ENCODE results near the gene AGPAT3. TPM values are rescaled to one million over a fixed set of nuclear protein-coding genes. Genes with fewer than 3 reads are reported as not detected.
A peak's percentile ranks its signal among the peaks of the same experiment; 100 is the strongest.
"Not testable (repeated sequence)": the region's sequence is repeated elsewhere in the genome, so short reads cannot be mapped to it uniquely, and the experiment has no call there.

Gene AGPAT3
- 10 to 100 TPM; 71.4 to 82.4 TPM for total RNA-seq

GRCh38 chr21:43864962-43865539 lies at the start of gene AGPAT3:
AGPAT3 (plus strand) TSS chr21:43865223; CDS start chr21:43959682, 94,459 bp downstream.
- Mint-ChIP-seq H3K27me3 (no peaks in the 10 kb centered on the region), H3K4me3 (peak within 1 kb of the TSS; percentile 80), H3K9me3 (no peaks in the 10 kb centered on the region), H3K27ac (peak within 1 kb of the TSS; percentile 90), H3K36me3 (peaks cover 19% of the 10 kb centered on the region), H3K4me1 (ENCODE audit: low read depth) (peaks cover 37% of the 10 kb centered on the region)
- intact Hi-C loops (cut with micrococcal nuclease) = loop anchor here (5.0 to 10.0 kb wide), 2 partner anchors 150 to 203 kb away; partner anchors contain the start of gene PDXK
- CTCF ChIA-PET = interaction anchor here (2.1 kb wide), 1 partner anchor 53 kb away, joined by 9 read pairs; no protein-coding TSS in a partner anchor
- peak; percentile 44 for DNase-seq
- POLR2A ChIA-PET = interaction anchor here (1.2 kb wide), 1 partner anchor 53 kb away, joined by 3 read pairs; no protein-coding TSS in a partner anchor

- POLR2A ChIA-PET = no interaction called here
- peaks cover 6% of the 10 kb centered on the region for H3K9me3 Mint-ChIP-seq
These were observed 49.0 kb upstream of the AGPAT3 start for GRCh38 chr21:43815991-43816390.

GRCh38 chr21:43816611-43817071 lies 48.4 kb upstream of the AGPAT3 start:
- H3K27me3 Mint-ChIP-seq = no peaks in the 10 kb centered on the region

More at GRCh38 chr21:43815991-43816390, 49.0 kb upstream of the AGPAT3 start:
- Mint-ChIP-seq H3K36me3 (no peaks in the 10 kb centered on the region), H3K27me3 (no peaks in the 10 kb centered on the region), H3K4me3 (no peak overlapping the region), H3K4me1 (ENCODE audit: low read depth) (peaks cover 3% of the 10 kb centered on the region), H3K27ac (no peak overlapping the region)
- intact Hi-C loops (cut with micrococcal nuclease) = no loop called here
- no peak for DNase-seq
- CTCF ChIA-PET = no interaction called here

GRCh38 chr21:43817157-43818086 lies 47.6 kb upstream of the AGPAT3 start:
- intact Hi-C loops (cut with micrococcal nuclease) = no loop called here
- ChIA-PET CTCF (interaction anchor here (0.6 kb wide), 1 partner anchor 10 kb away, joined by 6 read pairs; no protein-coding TSS in a partner anchor), POLR2A (no interaction called here)
- H3K9me3 Mint-ChIP-seq = peaks cover 6% of the 10 kb centered on the region
- DNase-seq = no peak
- no peak overlapping the region for H3K4me3 Mint-ChIP-seq
- H3K27ac Mint-ChIP-seq = no peak overlapping the region
- H3K4me1 Mint-ChIP-seq (ENCODE audit: low read depth) = peaks cover 3% of the 10 kb centered on the region
- H3K36me3 Mint-ChIP-seq = no peaks in the 10 kb centered on the region
- no peaks in the 10 kb centered on the region for H3K27me3 Mint-ChIP-seq

More at GRCh38 chr21:43816611-43817071, 48.4 kb upstream of the AGPAT3 start:
- peaks cover 6% of the 10 kb centered on the region for H3K9me3 Mint-ChIP-seq
- intact Hi-C loops (cut with micrococcal nuclease) = no loop called here
- ChIA-PET POLR2A (no interaction called here), CTCF (no interaction called here)
- no peak overlapping the region for H3K4me3 Mint-ChIP-seq
- peaks cover 3% of the 10 kb centered on the region for H3K4me1 Mint-ChIP-seq (ENCODE audit: low read depth)
- DNase-seq = no peak
- no peaks in the 10 kb centered on the region for H3K36me3 Mint-ChIP-seq
- H3K27ac Mint-ChIP-seq = no peak overlapping the region

- H3K36me3 Mint-ChIP-seq = no peaks in the 10 kb centered on the region
- intact Hi-C loops (cut with micrococcal nuclease) = no loop called here
- CTCF ChIA-PET = interaction anchor here (1.2 kb wide), 1 partner anchor 157 kb away, joined by 6 read pairs; no protein-coding TSS in a partner anchor
- H3K4me1 Mint-ChIP-seq (ENCODE audit: low read depth) = peaks cover 3% of the 10 kb centered on the region
- H3K4me3 Mint-ChIP-seq = no peak overlapping the region
- POLR2A ChIA-PET = no interaction called here
- DNase-seq = no peak
- H3K27me3 Mint-ChIP-seq = no peaks in the 10 kb centered on the region
- H3K27ac Mint-ChIP-seq = no peak overlapping the region
- peaks cover 6% of the 10 kb centered on the region for H3K9me3 Mint-ChIP-seq
These were observed 46.3 kb upstream of the AGPAT3 start for GRCh38 chr21:43818685-43819084.

GRCh38 chr21:43819511-43820405 lies 45.3 kb upstream of the AGPAT3 start:
- Mint-ChIP-seq H3K9me3 (peaks cover 6% of the 10 kb centered on the region), H3K27me3 (no peaks in the 10 kb centered on the region), H3K4me3 (no peak overlapping the region), H3K4me1 (ENCODE audit: low read depth) (peaks cover 2% of the 10 kb centered on the region), H3K27ac (no peak overlapping the region), H3K36me3 (no peaks in the 10 kb centered on the region)
- no peak for DNase-seq
- CTCF ChIA-PET = no interaction called here
- POLR2A ChIA-PET = no interaction called here
- intact Hi-C loops (cut with micrococcal nuclease) = no loop called here

GRCh38 chr21:43820466-43820865 lies 44.6 kb upstream of the AGPAT3 start:
- H3K27ac Mint-ChIP-seq = no peak overlapping the region
- ChIA-PET POLR2A (no interaction called here), CTCF (no interaction called here)
- no peaks in the 10 kb centered on the region for H3K27me3 Mint-ChIP-seq
- no peak for DNase-seq
- intact Hi-C loops (cut with micrococcal nuclease) = no loop called here
- H3K4me1 Mint-ChIP-seq (ENCODE audit: low read depth) = no peaks in the 10 kb centered on the region
- H3K36me3 Mint-ChIP-seq = no peaks in the 10 kb centered on the region
- peaks cover 6% of the 10 kb centered on the region for H3K9me3 Mint-ChIP-seq
- no peak overlapping the region for H3K4me3 Mint-ChIP-seq

GRCh38 chr21:43822166-43822565 lies 42.9 kb upstream of the AGPAT3 start:
- intact Hi-C loops (cut with micrococcal nuclease); H3K4me3 Mint-ChIP-seq: not testable (repeated sequence)

GRCh38 chr21:43822741-43823140 lies 42.3 kb upstream of the AGPAT3 start:
- H3K9me3 Mint-ChIP-seq; H3K4me3 Mint-ChIP-seq; DNase-seq; H3K27me3 Mint-ChIP-seq; POLR2A ChIA-PET; CTCF ChIA-PET; H3K4me1 Mint-ChIP-seq (ENCODE audit: low read depth); H3K36me3 Mint-ChIP-seq; intact Hi-C loops (cut with micrococcal nuclease); H3K27ac Mint-ChIP-seq: not testable (repeated sequence)

More at GRCh38 chr21:43822166-43822565, 42.9 kb upstream of the AGPAT3 start:
- H3K27me3 Mint-ChIP-seq; DNase-seq; H3K27ac Mint-ChIP-seq; POLR2A ChIA-PET; H3K4me1 Mint-ChIP-seq (ENCODE audit: low read depth); H3K36me3 Mint-ChIP-seq; H3K9me3 Mint-ChIP-seq; CTCF ChIA-PET: not testable (repeated sequence)

GRCh38 chr21:43824333-43825241 lies 40.4 kb upstream of the AGPAT3 start:
- no peak overlapping the region for H3K4me3 Mint-ChIP-seq
- CTCF ChIA-PET = interaction anchor here (1.6 kb wide), 1 partner anchor 9 kb away, joined by 4 read pairs; no protein-coding TSS in a partner anchor
- no peaks in the 10 kb centered on the region for H3K27me3 Mint-ChIP-seq
- H3K27ac Mint-ChIP-seq = no peak overlapping the region
- no peaks in the 10 kb centered on the region for H3K9me3 Mint-ChIP-seq
- POLR2A ChIA-PET = no interaction called here
- DNase-seq = no peak
- H3K4me1 Mint-ChIP-seq (ENCODE audit: low read depth) = no peaks in the 10 kb centered on the region
- H3K36me3 Mint-ChIP-seq = no peaks in the 10 kb centered on the region
- intact Hi-C loops (cut with micrococcal nuclease) = no loop called here

GRCh38 chr21:43825242-43825935 lies 39.6 kb upstream of the AGPAT3 start:
- no peaks in the 10 kb centered on the region for H3K36me3 Mint-ChIP-seq
- CTCF ChIA-PET = no interaction called here
- POLR2A ChIA-PET = no interaction called here

More at GRCh38 chr21:43825242-43825935, 39.6 kb upstream of the AGPAT3 start:
- no peak overlapping the region for H3K4me3 Mint-ChIP-seq
- no peak overlapping the region for H3K27ac Mint-ChIP-seq
- no peaks in the 10 kb centered on the region for H3K9me3 Mint-ChIP-seq
- DNase-seq = no peak
- H3K4me1 Mint-ChIP-seq (ENCODE audit: low read depth) = no peaks in the 10 kb centered on the region
- H3K27me3 Mint-ChIP-seq = peaks cover 1% of the 10 kb centered on the region
- intact Hi-C loops (cut with micrococcal nuclease) = no loop called here

Data from activated CD4-positive, alpha-beta memory T cell treated with anti-CD3 and anti-CD28 coated beads for 36 hours (primary cell).